RPMI7951 (cell line): ENCODE measurements around the gene WDR82. TPM values are rescaled to one million over a fixed set of nuclear protein-coding genes. Genes with fewer than 3 reads are reported as not detected.
A peak's percentile ranks its signal among the peaks of the same experiment; 100 is the strongest.

Source experiments
- DNase-seq: peaks from one replicate; pipeline ENCODE4 v3.0.0-alpha.2; 2012; ENCODE audit warnings: low read depth
- total RNA-seq: library from RNA; depleted of rRNA; stranded (reverse); fragments of >200 nt; shearing (Covaris generic); gene quantifications from 2 replicates; pipeline ENCODE4 v1.2.3, GENCODE V29; 2014

Gene WDR82
- total RNA-seq, 1 experiment from 2014 or later = 53.0 TPM

DNA sequence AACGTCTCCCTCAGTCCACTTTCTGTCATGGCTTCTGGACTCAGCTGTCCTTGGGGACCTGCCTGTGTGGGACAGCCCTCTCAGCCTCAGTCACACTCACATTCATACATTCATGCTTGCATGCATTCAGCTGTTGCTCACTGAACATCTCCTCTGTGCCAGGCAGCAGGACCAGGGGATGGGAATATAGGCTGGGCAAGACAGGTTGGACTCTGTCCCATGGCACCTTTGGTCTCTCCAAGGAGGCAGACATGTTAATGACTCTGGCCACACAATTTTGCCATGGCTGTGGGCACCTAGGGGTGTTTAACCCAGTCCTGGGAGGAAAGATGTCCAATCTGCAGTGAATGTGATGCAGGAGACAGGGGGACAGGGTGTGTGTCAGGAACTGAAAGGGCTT, 29.9 kb upstream of the WDR82 start:
- DNase-seq = no peak

DNA sequence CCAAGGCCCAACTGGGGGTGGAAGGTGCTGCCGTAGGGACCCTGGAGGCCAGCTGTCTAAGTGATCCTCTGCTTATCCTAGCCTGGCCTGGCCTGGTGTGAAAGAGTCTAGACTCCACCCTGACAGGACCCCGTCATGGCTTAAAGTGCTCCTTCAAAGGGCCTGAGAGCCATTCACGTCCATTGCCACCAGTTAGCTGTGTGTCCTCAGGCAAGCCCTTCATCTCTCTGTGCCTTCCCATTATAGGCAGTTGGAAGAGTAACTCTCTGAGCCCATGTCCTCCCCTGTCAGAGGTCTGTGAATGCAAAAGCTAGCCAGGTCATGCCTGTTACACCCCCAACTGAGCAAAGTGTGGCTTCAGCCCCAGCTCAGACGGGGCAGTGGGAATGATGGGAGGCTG, 28.5 kb upstream of the WDR82 start:
- DNase-seq = no peak

DNA sequence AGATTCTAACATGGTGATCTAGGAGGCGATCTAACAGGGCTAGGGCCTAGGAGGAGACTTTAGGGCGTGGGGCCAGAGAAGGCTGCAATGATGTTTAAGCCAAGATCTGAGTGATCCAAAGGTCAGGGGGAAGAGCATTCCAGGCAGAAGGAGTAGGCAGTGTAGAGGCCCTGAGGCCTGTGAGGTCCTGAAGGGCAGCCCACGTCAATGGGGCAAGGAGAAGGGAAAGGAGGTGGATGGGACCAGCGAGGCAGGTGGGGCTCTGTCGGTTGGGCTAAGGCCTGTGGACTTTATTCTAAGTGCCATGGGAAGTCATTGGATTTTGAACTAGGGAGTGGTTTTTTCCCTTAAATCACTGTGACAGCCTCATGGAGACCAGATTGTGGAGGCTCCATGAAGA, 27.5 kb upstream of the WDR82 start:
- no peak for DNase-seq

DNA sequence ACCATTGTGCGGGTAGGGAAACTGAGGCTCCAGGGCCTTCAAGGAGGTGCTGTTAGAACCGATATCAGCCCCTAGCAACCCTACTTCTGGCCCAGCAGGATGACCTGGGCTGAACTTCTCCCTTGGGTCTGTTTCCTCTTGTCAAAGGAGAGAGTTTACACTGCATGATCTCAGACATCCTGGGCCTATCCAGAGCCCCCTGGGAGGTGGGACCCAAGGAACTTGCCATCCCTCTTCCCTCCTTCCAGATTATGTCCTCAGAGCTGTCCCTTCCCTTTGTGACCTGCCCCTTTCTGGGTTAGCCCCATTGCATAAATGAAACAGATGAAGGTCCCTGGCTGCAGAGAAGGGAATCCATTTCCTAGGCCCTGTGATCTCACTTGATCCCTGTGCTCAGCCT, 25.4 kb upstream of the WDR82 start:
- no peak for DNase-seq

DNA sequence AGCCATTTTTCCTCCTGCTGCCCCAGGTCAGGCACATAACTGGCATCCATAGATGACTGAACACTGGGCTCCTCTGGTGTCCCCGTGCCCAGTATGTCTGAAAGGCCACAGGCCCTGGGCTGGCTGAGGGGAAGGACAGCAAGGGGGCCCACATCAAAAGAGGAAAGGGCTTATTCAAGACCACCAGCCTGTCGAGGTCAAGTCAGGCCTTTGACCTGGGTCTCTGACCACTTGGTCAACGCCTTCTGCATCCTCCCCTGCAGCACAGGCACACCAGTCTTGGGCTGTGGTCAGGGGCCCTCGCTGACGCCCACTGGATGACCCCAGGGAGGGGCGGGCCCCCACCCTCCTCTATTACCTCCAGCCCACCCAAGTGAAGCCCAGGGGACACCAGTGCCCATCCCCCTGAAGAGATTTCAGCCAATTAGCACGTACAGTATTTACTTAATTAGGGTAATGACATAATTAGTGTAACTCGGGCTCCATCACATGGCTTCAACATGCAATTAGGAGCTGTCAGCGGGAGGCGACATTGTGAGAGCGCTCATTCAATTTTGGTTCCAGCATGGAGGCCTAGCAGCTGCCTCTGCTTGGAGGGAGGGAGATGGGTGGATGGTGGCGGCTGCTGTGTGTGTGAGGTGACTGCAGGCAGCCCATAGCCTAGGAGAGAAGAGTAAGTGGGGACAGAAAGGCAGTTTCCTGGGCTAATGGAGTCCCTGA, 24.1 kb upstream of the WDR82 start:
- DNase-seq = no peak

GRCh38 chr3:52299879-52300611, 21.6 kb upstream of the WDR82 start:
- DNase-seq = peak; percentile 28

GRCh38 chr3:52299247-52299878, 20.9 kb upstream of the WDR82 start:
- no peak for DNase-seq

DNA sequence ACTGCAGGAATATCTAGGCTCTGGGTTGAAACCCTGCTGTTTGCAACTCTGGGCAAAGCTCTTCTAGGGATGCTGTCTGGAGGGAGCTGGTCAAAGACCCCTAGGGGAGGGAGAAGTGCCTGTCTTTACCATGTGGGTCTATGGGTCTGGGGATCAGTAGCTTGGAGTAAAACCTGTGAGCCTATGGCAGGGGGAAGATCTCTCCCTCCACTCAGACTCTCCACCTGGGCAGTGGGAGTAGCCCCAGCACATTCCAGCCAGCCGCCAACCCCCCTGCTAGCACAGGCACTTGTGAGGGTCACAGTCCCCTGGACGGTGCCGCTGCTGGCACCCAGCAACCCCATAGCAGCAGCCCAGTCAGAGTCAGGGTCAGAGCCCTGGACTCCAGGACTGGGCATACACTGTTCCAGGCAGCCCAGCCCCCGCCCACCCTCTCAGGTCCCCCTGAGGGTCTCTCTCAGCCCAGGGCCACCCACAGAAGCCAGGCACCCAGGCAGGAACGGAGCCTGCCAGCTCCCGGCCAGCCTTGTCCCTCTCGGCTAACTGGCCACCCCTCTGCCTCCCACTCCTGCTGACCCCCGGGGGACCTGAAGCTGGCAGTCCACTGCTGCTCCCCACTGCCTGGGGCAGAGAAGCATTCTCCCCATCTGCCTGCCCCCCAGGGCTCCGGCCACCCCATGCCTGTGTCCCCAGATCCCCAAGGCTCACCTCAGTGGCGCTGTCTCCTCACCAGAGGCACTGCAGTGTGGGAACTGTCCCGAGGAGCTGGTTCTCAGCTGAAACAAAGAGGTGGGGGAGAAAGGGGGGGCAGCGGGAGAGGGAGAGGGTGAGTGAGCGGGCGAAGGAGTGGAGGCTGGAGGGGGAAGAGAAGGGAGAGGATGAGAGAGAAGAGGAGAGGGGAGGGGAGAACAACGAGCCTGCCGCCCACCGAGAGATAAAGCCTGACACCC, 20.0 kb upstream of the WDR82 start:
- no peak for DNase-seq

DNA sequence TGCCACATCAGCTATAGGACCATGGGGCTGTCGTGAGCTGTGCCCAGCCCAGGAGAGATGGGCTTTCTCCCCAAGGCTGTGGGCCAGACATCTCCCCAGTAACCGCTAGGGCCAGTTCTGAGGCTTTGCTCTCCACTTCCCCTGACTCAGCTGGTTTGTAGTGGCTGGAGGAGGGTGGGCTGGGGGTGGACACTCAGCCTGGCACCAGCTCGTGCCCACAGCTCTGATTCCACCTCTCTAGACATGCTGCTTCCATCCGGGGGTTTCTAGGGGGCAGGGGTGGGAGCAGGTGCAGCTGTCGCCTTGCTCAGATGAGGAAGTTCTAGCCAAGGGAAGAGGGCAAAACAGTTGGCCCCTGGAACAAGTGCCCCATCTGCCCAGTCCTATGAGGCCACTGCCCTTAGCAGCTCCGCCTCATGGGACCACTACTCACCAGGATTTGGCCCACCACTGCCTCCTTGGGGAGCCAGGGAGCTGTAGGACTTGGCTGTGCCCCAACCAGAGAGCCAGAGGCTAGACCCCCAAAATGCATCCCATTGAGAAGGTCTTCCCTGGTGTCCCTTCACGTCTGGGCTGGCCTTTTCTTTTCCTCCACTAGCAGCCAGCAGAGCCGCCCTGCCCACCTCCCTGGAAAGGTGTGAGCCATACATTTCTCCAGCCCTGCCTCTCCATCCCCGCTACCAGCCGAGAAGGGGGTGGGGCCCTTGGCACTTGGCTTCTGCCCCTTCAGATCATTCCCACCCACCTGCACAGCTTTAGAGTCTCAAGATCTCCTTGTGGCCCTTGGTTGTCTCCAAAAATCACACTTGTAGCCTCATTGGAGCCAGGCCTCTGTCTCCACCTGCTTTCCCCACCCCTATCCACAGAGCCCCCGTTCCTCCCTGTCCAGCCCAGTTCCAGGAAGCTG, 19.0 kb upstream of the WDR82 start:
- no peak for DNase-seq

- DNase-seq = no peak
Observed at GRCh38 chr3:52295671-52296208, 17.3 kb upstream of the WDR82 start.

DNA sequence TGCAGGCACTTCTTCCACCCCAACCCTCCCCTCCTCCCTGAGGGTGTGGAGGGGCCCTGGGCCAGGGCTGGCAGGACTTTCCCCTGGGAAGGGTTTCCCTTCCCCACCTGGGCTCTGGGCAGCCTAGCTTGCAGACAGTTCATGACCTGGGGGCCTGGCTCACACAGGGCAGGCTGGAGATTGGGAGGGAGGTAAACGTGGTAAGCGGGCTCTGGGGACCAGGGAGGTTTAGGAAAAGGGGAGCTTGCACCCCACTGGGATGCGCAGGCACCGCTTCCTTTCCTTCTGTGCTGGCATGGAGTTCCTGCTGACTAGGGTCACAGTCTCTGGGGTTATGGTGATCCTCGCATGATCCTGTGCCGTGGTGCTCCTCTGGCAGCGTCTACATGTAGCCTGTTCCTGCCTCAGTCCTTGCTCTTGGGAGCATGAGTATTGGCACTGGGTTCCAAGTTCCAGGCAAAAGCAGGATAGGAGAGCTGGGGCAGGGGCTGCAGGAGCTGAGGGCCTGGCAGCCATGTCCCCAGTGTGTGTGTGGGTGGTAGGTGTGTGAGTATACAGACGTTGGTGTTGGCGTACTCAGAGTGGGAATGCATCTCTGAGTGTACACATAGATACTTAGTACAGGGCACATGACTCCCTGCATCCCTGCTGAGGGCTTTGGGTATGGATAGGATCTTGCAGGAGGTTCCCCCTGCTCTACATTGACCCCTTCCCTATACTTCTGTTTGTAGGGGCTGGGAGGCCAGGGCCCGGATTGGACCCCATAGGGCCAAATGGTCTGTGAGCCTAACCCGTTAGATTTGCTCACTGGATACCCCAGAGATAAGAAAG, 16.1 kb upstream of the WDR82 start:
- no peak for DNase-seq

- no peak for DNase-seq
Observed at GRCh38 chr3:52293491-52294319, 15.3 kb upstream of the WDR82 start.

- DNase-seq = no peak
Observed at GRCh38 chr3:52292247-52293065, 14.0 kb upstream of the WDR82 start.

- no peak for DNase-seq
Observed at GRCh38 chr3:52291508-52292181, 13.2 kb upstream of the WDR82 start.

- DNase-seq = no peak
Observed at GRCh38 chr3:52290596-52291507, 12.4 kb upstream of the WDR82 start.
